Stimulated activated CD4-positive, alpha-beta T cell treated with anti-CD3 and anti-CD28 coated beads, TNF-alpha, amount 100 ng/mL, for 4 hours (primary cell): ENCODE results near the gene TMEM174.

Experiments used
- DNase-seq, 3 experiments: peaks; one replicate each; pipeline ENCODE4 v3.0.0-alpha.2; 2020; ENCODE audit warnings: low read depth in 3 of 3

The TMEM174 gene

DNA sequence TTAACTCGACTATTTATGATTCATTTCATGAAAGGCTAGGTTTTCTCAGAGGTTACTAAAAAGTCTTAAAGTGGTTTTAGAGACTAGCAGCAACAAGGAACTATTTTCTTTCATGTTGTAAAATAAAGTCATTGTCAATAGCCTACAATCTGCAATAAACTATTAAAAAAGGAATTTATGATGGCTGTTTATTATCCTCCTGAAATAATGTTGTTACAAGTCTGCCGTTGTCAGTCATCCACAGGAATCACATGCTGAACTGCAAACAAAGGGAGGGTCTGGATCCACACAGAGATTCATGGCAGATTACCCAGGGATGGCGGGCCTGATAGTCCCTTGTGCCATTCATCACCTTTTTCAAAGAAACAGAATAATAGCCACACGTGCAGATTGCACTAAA, 49.2 kb downstream of the TMEM174 start:
- DNase-seq, result no peak
